B cell (primary cell): ENCODE data around the gene TMPRSS13. TPM values are rescaled to one million over a fixed set of nuclear protein-coding genes. Genes with fewer than 3 reads are reported as not detected.
A peak's percentile ranks its signal among the peaks of the same experiment; 100 is the strongest.

Experiments
- ATAC-seq: fragments of 200-7000 bp; cut with Tn5 transposase; one replicate; pipeline ENCODE4 v1.10.0; 2021; ENCODE audit warnings: low read depth, mild to moderate bottlenecking, moderate number of reproducible peaks, moderate library complexity
- CTCF ChIA-PET: fragments of 350-600 bp; sonication (Branson Sonifier 250); formaldehyde crosslinking; loops from one replicate; lab custom pipeline; 2021; ENCODE audit warnings: antibody characterized with exemption, inconsistent platforms; lab: Charles Lee
- POLR2A ChIA-PET: fragments of 350-600 bp; sonication (Branson Sonifier 250); formaldehyde crosslinking; loops from one replicate; lab custom pipeline; 2021; ENCODE audit warnings: antibody characterized with exemption; lab: Charles Lee
- DNase-seq: peaks from one replicate; pipeline ENCODE4 v3.0.0; 2013
- H2AFZ ChIP-seq: 2 replicates; pipeline ENCODE4 v1.6.1; 2012; ENCODE audit warnings: mild to moderate bottlenecking, low read depth, low read length; ENCODE audit not compliant: insufficient read depth, poor library complexity, severe bottlenecking
- H3K27ac ChIP-seq, 2 donors: 1 replicate in 1 of 2; 2 replicates in 1 of 2; pipeline ENCODE4 v1.5.1; 2012 to 2013; ENCODE audit warnings: low read length in 2 of 2, mild to moderate bottlenecking in 2 of 2, moderate library complexity in 1 of 2
- H3K27me3 ChIP-seq, 4 experiments: fragments of 200-600 bp in 1 of 4; sonication (generic) in 1 of 4; replicated peaks in 1 of 4; 1 replicate in 2 of 4; 2 replicates in 2 of 4; pipeline versions ENCODE4 v1.6.1 to v1.7.0; 2013 to 2016; ENCODE audit warnings: low read length in 3 of 4, mild to moderate bottlenecking in 2 of 4, mixed read lengths in 1 of 4, moderate library complexity in 1 of 4; ENCODE audit not compliant: insufficient read depth in 4 of 4, control insufficient read depth in 3 of 4; ENCODE audit errors: control extremely low read depth in 1 of 4
- H3K36me3 ChIP-seq, 2 experiments: replicated peaks in 1 of 2; 1 replicate in 1 of 2; 2 replicates in 1 of 2; pipeline versions ENCODE4 v1.6.1 to v1.7.1; 2013; ENCODE audit warnings: low read length in 1 of 2; ENCODE audit not compliant: insufficient read depth in 2 of 2, control insufficient read depth in 1 of 2; ENCODE audit errors: control extremely low read depth in 1 of 2, extremely low read depth in 1 of 2
- H3K4me1 ChIP-seq, 2 donors: fragments of 200-600 bp in 1 of 2; sonication (generic) in 1 of 2; 1 replicate in 1 of 2; 2 replicates in 1 of 2; pipeline versions ENCODE4 v1.5.1 to v1.6.1; 2013 to 2017; ENCODE audit warnings: low read length in 2 of 2; ENCODE audit not compliant: control insufficient read depth in 2 of 2, insufficient read depth in 2 of 2
- H3K4me2 ChIP-seq: replicated peaks from 2 replicates; pipeline ENCODE3; 2012; ENCODE audit warnings: mild to moderate bottlenecking, low read depth, low read length; ENCODE audit not compliant: poor library complexity, severe bottlenecking
- H3K4me3 ChIP-seq, 5 experiments: fragments of 200-600 bp in 1 of 5; sonication (generic) in 1 of 5; 1 replicate in 3 of 5; 2 replicates in 2 of 5; pipeline versions ENCODE4 v1.5.1 to v1.7.0; 2011 to 2016; ENCODE audit warnings: low read length in 4 of 5, mild to moderate bottlenecking in 4 of 5, low read depth in 2 of 5, control low read depth in 1 of 5, moderate library complexity in 1 of 5; ENCODE audit not compliant: insufficient read depth in 1 of 5; ENCODE audit errors: control extremely low read depth in 1 of 5, extremely low read depth in 1 of 5
- H3K79me2 ChIP-seq: fragments of 200-600 bp; sonication (generic); one replicate; pipeline ENCODE4 v1.6.0; 2016; ENCODE audit warnings: low read length; ENCODE audit not compliant: control insufficient read depth, insufficient read depth
- H3K9ac ChIP-seq: fragments of 200-600 bp; sonication (generic); 2 replicates; pipeline ENCODE4 v1.6.1; 2017; ENCODE audit warnings: mild to moderate bottlenecking, low read length, moderate library complexity
- H3K9me3 ChIP-seq, 3 donors: one replicate each; pipeline versions ENCODE4 v1.6.1 to v1.7.1; 2013; ENCODE audit warnings: low read length in 2 of 3; ENCODE audit not compliant: control insufficient read depth in 2 of 3, insufficient read depth in 1 of 3; ENCODE audit errors: control extremely low read depth in 1 of 3
- H4K20me1 ChIP-seq: 2 replicates; pipeline ENCODE4 v1.6.0; 2012; ENCODE audit warnings: mild to moderate bottlenecking, low read length; ENCODE audit not compliant: insufficient read depth, control insufficient read depth, poor library complexity, severe bottlenecking
- H3K27ac Mint-ChIP-seq: one replicate; pipeline ENCODE4 v1.8.0; 2021; ENCODE audit warnings: mixed read lengths
- H3K27me3 Mint-ChIP-seq: one replicate; pipeline ENCODE4 v1.8.0; 2021; ENCODE audit warnings: mixed read lengths
- H3K4me1 Mint-ChIP-seq: one replicate; pipeline ENCODE4 v1.8.0; 2021; ENCODE audit warnings: mixed read lengths
- H3K4me3 Mint-ChIP-seq: one replicate; pipeline ENCODE4 v1.8.0; 2021; ENCODE audit warnings: mixed read lengths
- H3K9me3 Mint-ChIP-seq: one replicate; pipeline ENCODE4 v1.8.0; 2022; ENCODE audit warnings: mixed read lengths; ENCODE audit not compliant: insufficient read depth
- CTCF ChIP-seq: fragments of 200-600 bp; IDR thresholded peaks from one replicate; pipeline ENCODE4 v1.8.0; 2022; ENCODE audit warnings: antibody characterized with exemption, mild to moderate bottlenecking
- EZH2 ChIP-seq: IDR thresholded peaks from 2 replicates; pipeline ENCODE4 v1.6.1; 2012; ENCODE audit warnings: borderline replicate concordance, low read depth, mild to moderate bottlenecking, moderate library complexity, low read length; ENCODE audit not compliant: insufficient read depth, poor library complexity, severe bottlenecking
- WGBS: methylation state at CpG from one replicate; pipeline ENCODE4 v1.1.5; 2013; ENCODE audit warnings: missing lambda C conversion rate; ENCODE audit not compliant: insufficient coverage; 5-methylcytosine and 5-hydroxymethylcytosine counted together
- intact Hi-C: fragments of 100-400 bp; cut with micrococcal nuclease; formaldehyde crosslinking; loops from one replicate; pipeline ENCODE4 v1.10.0; 2022
- polyA plus RNA-seq: library from polyadenylated mRNA; depleted of rRNA; stranded (reverse); fragments of >200 nt; gene quantifications from 2 replicates; pipeline ENCODE4 v1.2.3, GENCODE V29; 2012
- total RNA-seq, 2 donors: library from RNA; stranded (reverse); fragments of 120-200 nt in 1 of 2; gene quantifications; 1 replicate in 1 of 2; 2 replicates in 1 of 2; pipeline versions ENCODE4 v1.2.3 to v1.2.4, GENCODE V29; 2013 to 2022

TMPRSS13 gene
- total and polyA plus RNA-seq, 2 donors (not counting 1 experiment from before 2014, with no cell fraction given), result 2.4 to 8.0 TPM

DNA sequence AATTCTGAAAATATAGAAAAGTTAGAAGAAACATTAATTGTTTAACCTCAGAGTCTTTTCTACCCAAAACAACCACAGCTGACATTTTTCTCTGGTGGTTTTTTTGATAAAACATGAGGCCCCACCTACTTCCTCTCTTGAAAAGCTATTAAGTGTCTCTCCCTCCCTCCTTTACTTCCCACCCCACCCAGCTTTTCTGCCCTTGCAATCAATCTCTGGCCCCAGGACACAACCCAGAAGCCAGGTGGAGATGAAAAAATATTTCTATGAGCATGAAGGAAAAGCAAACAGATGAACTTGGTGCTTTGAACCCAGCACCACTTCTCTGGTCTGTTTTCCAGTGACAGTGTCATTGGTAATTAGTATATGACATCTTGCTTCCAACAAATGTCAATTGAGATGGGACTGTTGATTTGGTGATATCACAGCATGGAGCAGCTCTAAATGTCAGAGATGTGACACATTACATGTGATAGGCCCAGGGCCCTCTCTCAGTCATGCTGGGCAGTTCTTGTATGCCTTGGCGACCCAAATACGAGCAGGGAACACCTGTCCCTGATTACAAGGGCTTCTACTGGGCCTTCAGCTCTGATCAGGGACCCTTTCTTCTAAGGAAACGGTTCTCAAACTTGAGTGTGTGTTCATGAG lies 23.9 kb upstream of the TMPRSS13 start:
- peak overlapping the region; percentile 74 for H3K4me3 Mint-ChIP-seq

More for the DNA sequence above, 23.9 kb upstream of the TMPRSS13 start:
- Histone ChIP-seq H3K4me3 (peak overlapping the region in 1 of 5 experiments; percentile 32), H3K36me3 (no peaks in the 10 kb centered on the region), H3K9me3 (peaks cover 1 to 8% (median 8%) of the 10 kb centered on the region in 3 donors), H3K9ac (peak overlapping the region; percentile 3), H3K27ac (peak overlapping the region in 1 of 2 donors; percentile 56), H3K79me2 (no peaks in the 10 kb centered on the region), H3K27me3 (no peaks in the 10 kb centered on the region), H4K20me1 (no peaks in the 10 kb centered on the region), H3K4me2 (peak overlapping the region; percentile 60), H3K4me1 (peaks cover 49 to 58% of the 10 kb centered on the region in 2 donors), H2AFZ (no peak overlapping the region)
- DNase-seq, result peak; percentile 46
- Mint-ChIP-seq H3K27ac (peak overlapping the region; percentile 84), H3K9me3 (peaks cover 11% of the 10 kb centered on the region), H3K4me1 (peaks cover 47% of the 10 kb centered on the region), H3K27me3 (no peaks in the 10 kb centered on the region)
- TF ChIP-seq EZH2, result no peak
- TF ChIP-seq CTCF, result no peak
- CTCF ChIA-PET, result interaction anchor here (0.7 to 15.0 kb wide), 15 partner anchors 10 to 147 kb away, joined by 3 to 495 read pairs (median 5); partner anchors contain the start of gene IL10RA
- WGBS, result 95% methylated on average over 2 of the region's 3 CpGs
- intact Hi-C loops, result no loop called here
- POLR2A ChIA-PET, result interaction anchor here (0.6 to 5.1 kb wide), 7 partner anchors 29 to 138 kb away, joined by 3 to 87 read pairs (median 6); partner anchors contain the start of gene IL10RA
- no peak for ATAC-seq
